CD4-positive, alpha-beta T cell (primary cell): ENCODE data around the gene SUGT1. TPM values are rescaled to one million over a fixed set of nuclear protein-coding genes. Genes with fewer than 3 reads are reported as not detected.

Source experiments
- ATAC-seq: fragments of 200-7000 bp; cut with Tn5 transposase; one replicate; pipeline ENCODE4 v1.10.0; 2022; ENCODE audit warnings: mild to moderate bottlenecking; ENCODE audit not compliant: poor library complexity
- CTCF ChIA-PET: fragments of 350-600 bp; sonication (Branson Sonifier 250); formaldehyde crosslinking; loops from one replicate; lab custom pipeline; 2021; ENCODE audit warnings: antibody characterized with exemption, inconsistent platforms; lab: Charles Lee
- POLR2A ChIA-PET: fragments of 350-600 bp; sonication (Branson Sonifier 250); formaldehyde crosslinking; loops from one replicate; lab custom pipeline; 2021; ENCODE audit warnings: antibody characterized with exemption, inconsistent platforms; lab: Charles Lee
- DNase-seq, 14 experiments: peaks; one replicate each; pipeline ENCODE4 v3.0.0-alpha.2; 2013 to 2020; ENCODE audit warnings: mixed read lengths in 2 of 14
- H3K27ac ChIP-seq, 2 donors: one replicate each; pipeline versions ENCODE4 v1.5.1 to v1.7.0; 2013; ENCODE audit warnings: low read length in 2 of 2, low read depth in 1 of 2, mild to moderate bottlenecking in 1 of 2
- H3K27me3 ChIP-seq, 2 experiments: 1 replicate in 1 of 2; 2 replicates in 1 of 2; pipeline versions ENCODE4 v1.6.1 to v1.7.0; 2013; ENCODE audit warnings: low read length in 2 of 2, control low read depth in 1 of 2, mild to moderate bottlenecking in 1 of 2, moderate library complexity in 1 of 2; ENCODE audit not compliant: insufficient read depth in 2 of 2, control insufficient read depth in 1 of 2
- H3K36me3 ChIP-seq: one replicate; pipeline ENCODE4 v1.6.1; 2013; ENCODE audit warnings: low read length, control low read depth; ENCODE audit not compliant: insufficient read depth
- H3K4me1 ChIP-seq: one replicate; pipeline ENCODE4 v1.6.1; 2013; ENCODE audit warnings: low read length, control low read depth; ENCODE audit not compliant: insufficient read depth
- H3K4me3 ChIP-seq: one replicate; pipeline ENCODE4 v1.5.1; 2013; ENCODE audit warnings: mild to moderate bottlenecking, low read length, moderate library complexity
- H3K9me3 ChIP-seq, 2 experiments: 1 replicate in 1 of 2; 2 replicates in 1 of 2; pipeline versions ENCODE4 v1.6.1 to v1.7.0; 2013; ENCODE audit warnings: low read length in 2 of 2, mild to moderate bottlenecking in 2 of 2, control low read depth in 1 of 2, moderate library complexity in 1 of 2; ENCODE audit not compliant: control insufficient read depth in 1 of 2, insufficient read depth in 1 of 2
- H3K27ac Mint-ChIP-seq: one replicate; pipeline ENCODE4 v1.8.0; 2020; ENCODE audit warnings: mixed read lengths
- H3K27me3 Mint-ChIP-seq: one replicate; pipeline ENCODE4 v1.8.0; 2021; ENCODE audit warnings: mixed read lengths
- H3K36me3 Mint-ChIP-seq: one replicate; pipeline ENCODE4 v1.8.0; 2021; ENCODE audit warnings: low read depth, mixed read lengths
- H3K4me1 Mint-ChIP-seq: one replicate; pipeline ENCODE4 v1.8.0; 2021; ENCODE audit warnings: low read depth, mixed read lengths
- H3K4me3 Mint-ChIP-seq: one replicate; pipeline ENCODE4 v1.8.0; 2020; ENCODE audit warnings: mild to moderate bottlenecking, mixed read lengths
- H3K9me3 Mint-ChIP-seq: one replicate; pipeline ENCODE4 v1.8.0; 2020; ENCODE audit warnings: mixed read lengths
- intact Hi-C, 2 experiments: fragments of 100-400 bp; cut with DNase I in 1 of 2; cut with micrococcal nuclease in 1 of 2; formaldehyde crosslinking; loops; one replicate each; pipeline versions ENCODE4 v1.15.1 to v1.9.0; 2023 to 2025; cut with DNase I, micrococcal nuclease
- total RNA-seq, 174 experiments: library from RNA in 2 of 174; stranded (reverse) in 2 of 174; gene quantifications; one replicate each; pipeline ENCODE4 v1.2.3 and lab custom pipeline; 2021 to 2026
- TF ChIP-seq, protein P1 (sequence below): fragments of 200-600 bp; IDR thresholded peaks from one replicate; pipeline ENCODE4 v1.8.0; 2022; ENCODE audit warnings: antibody characterized with exemption, mild to moderate bottlenecking

SUGT1 gene
- total RNA-seq, 2 experiments from 2014 or later, result 18.5 to 20.1 TPM

DNA sequence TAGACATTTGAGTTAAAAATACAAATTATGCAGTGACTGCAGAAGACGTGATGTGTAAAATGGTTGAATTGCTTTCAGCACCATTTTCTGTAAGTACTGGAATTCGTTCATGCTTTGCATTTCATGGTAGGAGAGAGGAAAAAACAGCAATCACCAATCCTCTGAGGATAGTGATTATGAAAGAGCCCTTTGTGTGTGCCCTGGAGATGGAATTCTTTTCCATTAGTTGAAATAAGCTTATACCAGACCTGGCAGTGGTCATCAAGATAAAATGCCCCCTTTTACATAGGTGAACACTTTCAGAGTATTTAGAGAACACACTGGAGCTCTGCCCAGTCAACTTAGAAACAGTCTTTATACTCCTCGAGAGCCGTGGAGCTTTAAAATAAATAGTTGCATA, 85.3 kb downstream of the SUGT1 start:
- ATAC-seq (no peak), DNase-seq (no peak)
- no peak overlapping the region for H3K4me3 ChIP-seq
- H3K4me1 ChIP-seq, result peaks cover 7% of the 10 kb centered on the region
- ChIA-PET POLR2A (no interaction called here), CTCF (no interaction called here)
- peaks cover 64% of the 10 kb centered on the region for H3K27me3 Mint-ChIP-seq
- H3K4me1 Mint-ChIP-seq, result no peaks in the 10 kb centered on the region
- peaks cover 0 to 9% of the 10 kb centered on the region in 2 experiments for H3K9me3 ChIP-seq
- H3K36me3 ChIP-seq, result no peaks in the 10 kb centered on the region
- TF ChIP-seq, protein P1, sequence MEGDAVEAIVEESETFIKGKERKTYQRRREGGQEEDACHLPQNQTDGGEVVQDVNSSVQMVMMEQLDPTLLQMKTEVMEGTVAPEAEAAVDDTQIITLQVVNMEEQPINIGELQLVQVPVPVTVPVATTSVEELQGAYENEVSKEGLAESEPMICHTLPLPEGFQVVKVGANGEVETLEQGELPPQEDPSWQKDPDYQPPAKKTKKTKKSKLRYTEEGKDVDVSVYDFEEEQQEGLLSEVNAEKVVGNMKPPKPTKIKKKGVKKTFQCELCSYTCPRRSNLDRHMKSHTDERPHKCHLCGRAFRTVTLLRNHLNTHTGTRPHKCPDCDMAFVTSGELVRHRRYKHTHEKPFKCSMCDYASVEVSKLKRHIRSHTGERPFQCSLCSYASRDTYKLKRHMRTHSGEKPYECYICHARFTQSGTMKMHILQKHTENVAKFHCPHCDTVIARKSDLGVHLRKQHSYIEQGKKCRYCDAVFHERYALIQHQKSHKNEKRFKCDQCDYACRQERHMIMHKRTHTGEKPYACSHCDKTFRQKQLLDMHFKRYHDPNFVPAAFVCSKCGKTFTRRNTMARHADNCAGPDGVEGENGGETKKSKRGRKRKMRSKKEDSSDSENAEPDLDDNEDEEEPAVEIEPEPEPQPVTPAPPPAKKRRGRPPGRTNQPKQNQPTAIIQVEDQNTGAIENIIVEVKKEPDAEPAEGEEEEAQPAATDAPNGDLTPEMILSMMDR, result no peak
- H3K27ac ChIP-seq, result no peak overlapping the region
- H3K27me3 ChIP-seq, result peaks cover 26 to 45% of the 10 kb centered on the region in 2 experiments
- H3K27ac Mint-ChIP-seq, result no peak overlapping the region
- no peaks in the 10 kb centered on the region for H3K36me3 Mint-ChIP-seq
- intact Hi-C loops, result no loop called here
- no peak overlapping the region for H3K4me3 Mint-ChIP-seq
- H3K9me3 Mint-ChIP-seq, result peaks cover 3% of the 10 kb centered on the region

DNA sequence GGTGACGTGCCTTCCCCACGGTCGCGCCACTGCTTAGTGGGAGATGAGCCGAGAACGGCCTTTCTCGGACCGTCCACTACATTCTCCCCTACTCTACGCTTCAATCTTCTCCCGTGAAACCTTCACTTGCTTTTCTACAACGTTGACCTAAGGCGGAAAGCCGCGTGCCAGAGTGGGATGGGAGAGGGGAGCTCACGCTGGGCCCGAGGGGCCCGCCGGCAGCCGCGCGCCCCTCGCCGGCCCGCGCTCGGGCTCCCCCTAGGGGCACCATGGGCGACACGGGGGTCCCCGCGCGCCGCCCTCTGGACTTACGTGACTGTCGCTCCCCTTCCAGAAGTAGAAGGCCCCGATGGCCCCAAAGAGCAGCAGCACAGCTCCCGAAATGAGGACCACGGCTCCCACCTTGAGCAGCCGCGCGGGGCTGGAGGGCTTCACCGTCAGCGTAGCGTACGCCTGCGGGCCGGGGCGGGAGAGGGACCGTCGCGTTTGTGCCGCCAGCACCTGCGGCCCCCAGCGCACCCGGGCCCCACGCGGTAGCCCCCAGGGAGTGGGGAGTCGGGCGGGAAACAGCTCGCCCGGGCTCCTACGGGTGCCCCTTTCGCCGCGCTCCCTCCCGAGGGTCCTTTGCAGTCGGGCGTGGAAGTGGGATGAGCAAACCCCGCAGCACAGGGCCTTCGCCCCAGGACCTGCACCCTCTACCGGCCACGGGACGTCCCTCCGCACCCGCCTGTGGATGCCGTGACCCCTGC, 86.3 kb downstream of the SUGT1 start:
- peaks cover 31 to 45% of the 10 kb centered on the region in 2 experiments for H3K27me3 ChIP-seq
- DNase-seq, result peak in 6 of 14 experiments; percentile 1 to 20 (median 8)
- H3K36me3 ChIP-seq, result no peaks in the 10 kb centered on the region
- intact Hi-C loops, result no loop called here
- CTCF ChIA-PET, result no interaction called here
- peaks cover 0 to 9% of the 10 kb centered on the region in 2 experiments for H3K9me3 ChIP-seq
- Mint-ChIP-seq H3K4me3 (no peak overlapping the region), H3K27ac (no peak overlapping the region), H3K4me1 (no peaks in the 10 kb centered on the region), H3K27me3 (peaks cover 66% of the 10 kb centered on the region), H3K36me3 (no peaks in the 10 kb centered on the region), H3K9me3 (peaks cover 3% of the 10 kb centered on the region)
- peak overlapping the region; percentile 5 for H3K4me3 ChIP-seq
- peaks cover 7% of the 10 kb centered on the region for H3K4me1 ChIP-seq
- POLR2A ChIA-PET, result no interaction called here
- ATAC-seq, result no peak
- H3K27ac ChIP-seq, result no peak overlapping the region
- TF ChIP-seq, protein P1, result peak; percentile 46

DNA sequence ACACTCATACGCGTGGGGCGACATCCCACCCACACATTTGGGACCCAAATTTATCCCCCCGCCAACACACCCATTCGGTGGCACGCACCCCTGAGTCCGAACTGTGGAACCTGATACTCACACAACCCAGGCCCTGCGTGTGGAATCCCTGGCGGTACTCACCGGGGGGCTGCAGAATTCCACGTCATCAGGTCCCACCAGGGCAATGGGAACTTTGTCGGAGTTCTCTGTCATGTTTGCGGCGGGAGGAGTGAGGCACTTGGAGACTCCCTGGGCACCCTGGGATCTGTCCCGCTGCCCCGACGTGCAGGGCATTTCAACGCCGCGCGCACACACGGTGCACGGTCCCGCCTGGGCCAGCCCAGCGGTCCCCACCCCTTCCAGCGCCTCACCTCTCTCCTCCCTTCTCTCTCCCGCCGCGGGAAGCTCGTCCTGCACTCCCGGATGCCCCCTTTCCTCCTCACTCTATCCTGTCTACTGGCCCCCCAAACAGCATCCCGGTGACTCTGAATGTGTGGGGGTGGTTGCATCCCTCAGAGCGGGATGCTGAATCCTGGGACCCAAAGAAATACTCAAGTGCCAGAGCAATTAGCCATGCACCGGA, 86.9 kb downstream of the SUGT1 start, which contains the start of gene CNMD:
CNMD (minus strand) TSS at position 353 of the 604 bp plus-strand sequence; CDS start at position 234, 119 bp downstream.
- DNase-seq (no peak), ATAC-seq (no peak)
- no peak within 1 kb of the TSS for H3K27ac ChIP-seq
- ChIA-PET CTCF (no interaction called here), POLR2A (no interaction called here)
- Mint-ChIP-seq H3K36me3 (no peaks in the 10 kb centered on the region), H3K4me1 (no peaks in the 10 kb centered on the region), H3K9me3 (peaks cover 3% of the 10 kb centered on the region), H3K4me3 (no peak within 1 kb of the TSS), H3K27me3 (peaks cover 65% of the 10 kb centered on the region), H3K27ac (no peak within 1 kb of the TSS)
- peaks cover 34 to 45% of the 10 kb centered on the region in 2 experiments for H3K27me3 ChIP-seq
- TF ChIP-seq, protein P1, result no peak
- H3K9me3 ChIP-seq, result peaks cover 0 to 9% of the 10 kb centered on the region in 2 experiments
- peaks cover 7% of the 10 kb centered on the region for H3K4me1 ChIP-seq
- no peaks in the 10 kb centered on the region for H3K36me3 ChIP-seq
- H3K4me3 ChIP-seq, result peak within 1 kb of the TSS; percentile 5
- intact Hi-C loops, result no loop called here
